NCI-H1092 (cell line): Measurements from ENCODE around the gene ALG2.
"Not testable (repeated sequence)": the region's sequence is repeated elsewhere in the genome, so short reads cannot be mapped to it uniquely, and the experiment has no call there.

Experiments
- DNase-seq: peaks from one replicate; lab custom pipeline; 2025; lab: John Stamatoyannopoulos, UW

ALG2 gene

GRCh38 chr9:99238331-99238730 lies 16.6 kb upstream of the ALG2 start:
- no peak for DNase-seq

GRCh38 chr9:99237849-99238248 lies 16.1 kb upstream of the ALG2 start:
- not testable (repeated sequence) for DNase-seq

- no peak for DNase-seq
These were observed 15.6 kb upstream of the ALG2 start for GRCh38 chr9:99237356-99237755.

- no peak for DNase-seq
These were observed 14.3 kb upstream of the ALG2 start for GRCh38 chr9:99235926-99236634.

GRCh38 chr9:99235069-99235468 lies 13.3 kb upstream of the ALG2 start:
- no peak for DNase-seq

- DNase-seq: no peak
These were observed 12.9 kb upstream of the ALG2 start for GRCh38 chr9:99234618-99235017.

- no peak for DNase-seq
These were observed 10.0 kb upstream of the ALG2 start for GRCh38 chr9:99231711-99232110.

- DNase-seq: no peak
These were observed 8.5 kb upstream of the ALG2 start for GRCh38 chr9:99230206-99230605.

GRCh38 chr9:99226054-99226453 lies 4.3 kb upstream of the ALG2 start:
- DNase-seq: no peak

GRCh38 chr9:99224445-99224844 lies 2.7 kb upstream of the ALG2 start:
- DNase-seq: no peak

GRCh38 chr9:99222416-99223270 lies 901 bp upstream of the ALG2 start:
- DNase-seq: no peak

GRCh38 chr9:99221266-99221620 lies 499 bp downstream of the ALG2 start:
- DNase-seq: no peak

- no peak for DNase-seq
These were observed 1.7 kb downstream of the ALG2 start for GRCh38 chr9:99220011-99220410.

GRCh38 chr9:99216073-99216472 lies 5.7 kb downstream of the ALG2 start:
- DNase-seq: no peak

GRCh38 chr9:99213197-99213596 lies 8.5 kb downstream of the ALG2 start:
- no peak for DNase-seq

- no peak for DNase-seq
These were observed 10.0 kb downstream of the ALG2 start for GRCh38 chr9:99211746-99212145.

GRCh38 chr9:99210572-99210971 lies 11.2 kb downstream of the ALG2 start:
- DNase-seq: no peak

GRCh38 chr9:99201603-99202002 lies 20.1 kb downstream of the ALG2 start:
- DNase-seq: no peak

- no peak for DNase-seq
These were observed 21.7 kb downstream of the ALG2 start for GRCh38 chr9:99199938-99200539.

- DNase-seq: no peak
These were observed 23.8 kb downstream of the ALG2 start for GRCh38 chr9:99197987-99198386.

GRCh38 chr9:99197124-99197630 lies 24.6 kb downstream of the ALG2 start:
- no peak for DNase-seq

GRCh38 chr9:99196484-99196883 lies 25.3 kb downstream of the ALG2 start:
- DNase-seq: not testable (repeated sequence)

- DNase-seq: no peak
These were observed 28.3 kb downstream of the ALG2 start for GRCh38 chr9:99193466-99193821.
